Measurements from ENCODE around the gene IFNGR1.
"Not testable (repeated sequence)": the region's sequence is repeated elsewhere in the genome, so short reads cannot be mapped to it uniquely, and the experiment has no call there.

Gene IFNGR1

GRCh38 chr6:137236581-137237355 lies 17.6 kb upstream of the IFNGR1 start:
- DNase-seq = no peak

- DNase-seq = no peak
Measured at GRCh38 chr6:137235686-137236085, 16.5 kb upstream of the IFNGR1 start.

- DNase-seq = peak; percentile 73
Measured at GRCh38 chr6:137233911-137234863, 15.0 kb upstream of the IFNGR1 start.

- no peak for DNase-seq
Measured at GRCh38 chr6:137231895-137232294, 12.7 kb upstream of the IFNGR1 start.

- DNase-seq = no peak
Measured at GRCh38 chr6:137230956-137231555, 11.9 kb upstream of the IFNGR1 start.

- no peak for DNase-seq
Measured at GRCh38 chr6:137230547-137230946, 11.4 kb upstream of the IFNGR1 start.

- DNase-seq = no peak
Measured at GRCh38 chr6:137229075-137229759, 10.0 kb upstream of the IFNGR1 start.

- DNase-seq = no peak
Measured at GRCh38 chr6:137227871-137228302, 8.7 kb upstream of the IFNGR1 start.

GRCh38 chr6:137226697-137227096 lies 7.5 kb upstream of the IFNGR1 start:
- DNase-seq = no peak

GRCh38 chr6:137224799-137225198 lies 5.6 kb upstream of the IFNGR1 start:
- DNase-seq = no peak

- DNase-seq = peak; percentile 8
Measured at GRCh38 chr6:137223370-137224131, 4.4 kb upstream of the IFNGR1 start.

- no peak for DNase-seq
Measured at GRCh38 chr6:137222381-137222780, 3.2 kb upstream of the IFNGR1 start.

GRCh38 chr6:137219664-137220252 lies 573 bp upstream of the IFNGR1 start:
- DNase-seq = no peak

- DNase-seq = peak; percentile 39
Measured at GRCh38 chr6:137218473-137218916, 690 bp downstream of the IFNGR1 start.

GRCh38 chr6:137217801-137218472 lies 1.2 kb downstream of the IFNGR1 start:
- DNase-seq = no peak

- no peak for DNase-seq
Measured at GRCh38 chr6:137216875-137217553, 2.2 kb downstream of the IFNGR1 start.

GRCh38 chr6:137216106-137216505 lies 3.1 kb downstream of the IFNGR1 start:
- DNase-seq = no peak

GRCh38 chr6:137215630-137216029 lies 3.6 kb downstream of the IFNGR1 start:
- not testable (repeated sequence) for DNase-seq

GRCh38 chr6:137214931-137215330 lies 4.3 kb downstream of the IFNGR1 start:
- DNase-seq = no peak

GRCh38 chr6:137213813-137214212 lies 5.4 kb downstream of the IFNGR1 start:
- no peak for DNase-seq
